Liver (tissue), 3 donors: ENCODE results near the gene HMGN4.

Experiments
- RAD21 ChIP-seq, 2 donors: IDR thresholded peaks; 2 replicates each; pipeline ENCODE4 v1.6.1; 2016; ENCODE audit warnings: antibody characterized with exemption in 2 of 2, mild to moderate bottlenecking in 2 of 2
- TAF1 ChIP-seq: conservative IDR thresholded peaks from 2 replicates; pipeline ENCODE4 v1.6.1; 2016; ENCODE audit warnings: antibody characterized with exemption, mild to moderate bottlenecking
- TF ChIP-seq, protein P1 (sequence below): fragments of 150-350 bp; IDR thresholded peaks from 2 replicates; pipeline ENCODE4 v1.5.1; 2017; ENCODE audit warnings: improper control_type of control experiment, low read depth, low read length; ENCODE audit not compliant: missing input control
- TF ChIP-seq, protein P2 (sequence below): IDR thresholded peaks from 2 replicates; pipeline ENCODE4 v1.6.1; 2016; ENCODE audit warnings: antibody characterized with exemption, mild to moderate bottlenecking
- donor health status: healthy.
- donor health status: healthy.

GRCh38 chr6:26536571-26537159 lies 1.5 kb upstream of the HMGN4 start:
- TF ChIP-seq, protein P1, sequence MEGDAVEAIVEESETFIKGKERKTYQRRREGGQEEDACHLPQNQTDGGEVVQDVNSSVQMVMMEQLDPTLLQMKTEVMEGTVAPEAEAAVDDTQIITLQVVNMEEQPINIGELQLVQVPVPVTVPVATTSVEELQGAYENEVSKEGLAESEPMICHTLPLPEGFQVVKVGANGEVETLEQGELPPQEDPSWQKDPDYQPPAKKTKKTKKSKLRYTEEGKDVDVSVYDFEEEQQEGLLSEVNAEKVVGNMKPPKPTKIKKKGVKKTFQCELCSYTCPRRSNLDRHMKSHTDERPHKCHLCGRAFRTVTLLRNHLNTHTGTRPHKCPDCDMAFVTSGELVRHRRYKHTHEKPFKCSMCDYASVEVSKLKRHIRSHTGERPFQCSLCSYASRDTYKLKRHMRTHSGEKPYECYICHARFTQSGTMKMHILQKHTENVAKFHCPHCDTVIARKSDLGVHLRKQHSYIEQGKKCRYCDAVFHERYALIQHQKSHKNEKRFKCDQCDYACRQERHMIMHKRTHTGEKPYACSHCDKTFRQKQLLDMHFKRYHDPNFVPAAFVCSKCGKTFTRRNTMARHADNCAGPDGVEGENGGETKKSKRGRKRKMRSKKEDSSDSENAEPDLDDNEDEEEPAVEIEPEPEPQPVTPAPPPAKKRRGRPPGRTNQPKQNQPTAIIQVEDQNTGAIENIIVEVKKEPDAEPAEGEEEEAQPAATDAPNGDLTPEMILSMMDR: no peak
- TF ChIP-seq RAD21 (IDR thresholded peaks at IDR 0.05) (no peak), TAF1 (no peak)
- TF ChIP-seq, protein P2, sequence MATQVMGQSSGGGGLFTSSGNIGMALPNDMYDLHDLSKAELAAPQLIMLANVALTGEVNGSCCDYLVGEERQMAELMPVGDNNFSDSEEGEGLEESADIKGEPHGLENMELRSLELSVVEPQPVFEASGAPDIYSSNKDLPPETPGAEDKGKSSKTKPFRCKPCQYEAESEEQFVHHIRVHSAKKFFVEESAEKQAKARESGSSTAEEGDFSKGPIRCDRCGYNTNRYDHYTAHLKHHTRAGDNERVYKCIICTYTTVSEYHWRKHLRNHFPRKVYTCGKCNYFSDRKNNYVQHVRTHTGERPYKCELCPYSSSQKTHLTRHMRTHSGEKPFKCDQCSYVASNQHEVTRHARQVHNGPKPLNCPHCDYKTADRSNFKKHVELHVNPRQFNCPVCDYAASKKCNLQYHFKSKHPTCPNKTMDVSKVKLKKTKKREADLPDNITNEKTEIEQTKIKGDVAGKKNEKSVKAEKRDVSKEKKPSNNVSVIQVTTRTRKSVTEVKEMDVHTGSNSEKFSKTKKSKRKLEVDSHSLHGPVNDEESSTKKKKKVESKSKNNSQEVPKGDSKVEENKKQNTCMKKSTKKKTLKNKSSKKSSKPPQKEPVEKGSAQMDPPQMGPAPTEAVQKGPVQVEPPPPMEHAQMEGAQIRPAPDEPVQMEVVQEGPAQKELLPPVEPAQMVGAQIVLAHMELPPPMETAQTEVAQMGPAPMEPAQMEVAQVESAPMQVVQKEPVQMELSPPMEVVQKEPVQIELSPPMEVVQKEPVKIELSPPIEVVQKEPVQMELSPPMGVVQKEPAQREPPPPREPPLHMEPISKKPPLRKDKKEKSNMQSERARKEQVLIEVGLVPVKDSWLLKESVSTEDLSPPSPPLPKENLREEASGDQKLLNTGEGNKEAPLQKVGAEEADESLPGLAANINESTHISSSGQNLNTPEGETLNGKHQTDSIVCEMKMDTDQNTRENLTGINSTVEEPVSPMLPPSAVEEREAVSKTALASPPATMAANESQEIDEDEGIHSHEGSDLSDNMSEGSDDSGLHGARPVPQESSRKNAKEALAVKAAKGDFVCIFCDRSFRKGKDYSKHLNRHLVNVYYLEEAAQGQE: no peak
